ELR (cell line): ENCODE measurements around the gene FGGY.
A peak's percentile ranks its signal among the peaks of the same experiment; 100 is the strongest.
"Not testable (repeated sequence)": the region's sequence is repeated elsewhere in the genome, so short reads cannot be mapped to it uniquely, and the experiment has no call there.

Experiments
- DNase-seq: peaks from one replicate; pipeline ENCODE4 v3.0.0-alpha.2; 2015; ENCODE audit warnings: low read depth

The FGGY gene

GRCh38 chr1:59288046-59288445 is 8.8 kb upstream of the FGGY start:
- no peak for DNase-seq

- no peak for DNase-seq
Measured at GRCh38 chr1:59289570-59289969, 7.3 kb upstream of the FGGY start.

- peak; percentile 69 for DNase-seq
Measured at GRCh38 chr1:59290193-59290949, 6.5 kb upstream of the FGGY start.

- DNase-seq = no peak
Measured at GRCh38 chr1:59291561-59291960, 5.3 kb upstream of the FGGY start.

- DNase-seq = peak; percentile 30
Measured at GRCh38 chr1:59292562-59292961, 4.3 kb upstream of the FGGY start.

- no peak for DNase-seq
Measured at GRCh38 chr1:59293206-59293605, 3.7 kb upstream of the FGGY start.

- no peak for DNase-seq
Measured at GRCh38 chr1:59293849-59294248, 3.0 kb upstream of the FGGY start.

GRCh38 chr1:59294423-59294822 is 2.5 kb upstream of the FGGY start:
- DNase-seq = no peak

GRCh38 chr1:59295618-59296017 is 1.3 kb upstream of the FGGY start:
- DNase-seq = no peak

GRCh38 chr1:59298026-59298583 is 1.2 kb downstream of the FGGY start:
- no peak for DNase-seq

- DNase-seq = peak; percentile 83
Measured at GRCh38 chr1:59298710-59299346, 1.9 kb downstream of the FGGY start.

GRCh38 chr1:59299670-59300069 is 2.8 kb downstream of the FGGY start:
- DNase-seq = not testable (repeated sequence)

GRCh38 chr1:59302297-59302696 is 5.4 kb downstream of the FGGY start:
- DNase-seq = no peak

GRCh38 chr1:59302871-59303270 is 6.0 kb downstream of the FGGY start:
- no peak for DNase-seq

GRCh38 chr1:59305188-59305587 is 8.3 kb downstream of the FGGY start:
- no peak for DNase-seq

GRCh38 chr1:59307591-59307990 is 10.7 kb downstream of the FGGY start:
- DNase-seq = no peak

GRCh38 chr1:59308839-59309238 is 11.9 kb downstream of the FGGY start:
- no peak for DNase-seq

GRCh38 chr1:59309392-59309791 is 12.5 kb downstream of the FGGY start:
- no peak for DNase-seq

GRCh38 chr1:59309795-59310548 is 13.1 kb downstream of the FGGY start:
- no peak for DNase-seq

GRCh38 chr1:59310549-59311250 is 13.8 kb downstream of the FGGY start:
- DNase-seq = no peak

GRCh38 chr1:59314776-59315528 is 18.1 kb downstream of the FGGY start:
- no peak for DNase-seq
